GM23248 (cell line): ENCODE data around the gene DNAH8. TPM values are rescaled to one million over a fixed set of nuclear protein-coding genes. Genes with fewer than 3 reads are reported as not detected.

Source experiments
- DNase-seq: peaks from one replicate; pipeline ENCODE4 v3.0.0-alpha.2; 2015
- H2AFZ ChIP-seq: fragments of 200-600 bp; sonication (generic); 2 replicates; pipeline ENCODE4 v1.6.1; 2016; ENCODE audit warnings: antibody characterized with exemption
- H3F3A ChIP-seq: fragments of 200-600 bp; sonication (generic); 2 replicates; pipeline ENCODE4 v1.6.1; 2016; ENCODE audit warnings: mild to moderate bottlenecking, antibody characterized with exemption, mixed run types; ENCODE audit not compliant: insufficient read depth
- H3K27ac ChIP-seq: fragments of 200-600 bp; sonication (generic); 2 replicates; pipeline ENCODE4 v1.5.1; 2016; ENCODE audit warnings: mild to moderate bottlenecking
- H3K27me3 ChIP-seq: fragments of 200-600 bp; sonication (generic); replicated peaks from 2 replicates; pipeline ENCODE4 v1.6.1; 2016; ENCODE audit warnings: mild to moderate bottlenecking; ENCODE audit not compliant: insufficient read depth
- H3K36me3 ChIP-seq: fragments of 200-600 bp; sonication (generic); 2 replicates; pipeline ENCODE4 v1.6.1; 2016; ENCODE audit warnings: low read depth, mild to moderate bottlenecking
- H3K4me1 ChIP-seq: fragments of 200-600 bp; sonication (generic); 2 replicates; pipeline ENCODE4 v1.6.1; 2016; ENCODE audit warnings: mild to moderate bottlenecking; ENCODE audit not compliant: insufficient read depth
- H3K4me2 ChIP-seq: fragments of 200-600 bp; sonication (generic); one replicate; pipeline ENCODE4 v1.6.1; 2016; ENCODE audit warnings: mild to moderate bottlenecking; ENCODE audit not compliant: unreplicated experiment
- H3K4me3 ChIP-seq: fragments of 200-600 bp; sonication (generic); 2 replicates; pipeline ENCODE4 v1.5.1; 2016; ENCODE audit warnings: mild to moderate bottlenecking
- H3K79me2 ChIP-seq: fragments of 200-600 bp; sonication (generic); 2 replicates; pipeline ENCODE4 v1.6.1; 2016; ENCODE audit warnings: mild to moderate bottlenecking; ENCODE audit not compliant: insufficient read depth
- H3K9ac ChIP-seq: fragments of 200-600 bp; sonication (generic); 2 replicates; pipeline ENCODE4 v1.6.1; 2016; ENCODE audit warnings: mild to moderate bottlenecking
- H3K9me2 ChIP-seq: fragments of 200-600 bp; sonication (generic); 2 replicates; pipeline ENCODE4 v1.6.1; 2016; ENCODE audit warnings: mixed run types, mild to moderate bottlenecking, moderate library complexity; ENCODE audit not compliant: insufficient read depth
- H3K9me3 ChIP-seq: fragments of 200-600 bp; sonication (generic); one replicate; pipeline ENCODE4 v1.6.1; 2017; ENCODE audit warnings: low read depth
- H4K20me1 ChIP-seq: fragments of 200-600 bp; sonication (generic); 2 replicates; pipeline ENCODE4 v1.6.0; 2016; ENCODE audit not compliant: insufficient read depth
- EZH2 ChIP-seq: fragments of 200-600 bp; sonication (generic); IDR thresholded peaks from 2 replicates; pipeline ENCODE4 v1.6.1; 2018; ENCODE audit warnings: antibody characterized with exemption, mild to moderate bottlenecking; ENCODE audit not compliant: insufficient read depth, poor library complexity, severe bottlenecking
- EZH2phosphoT487 ChIP-seq: fragments of 200-600 bp; sonication (generic); IDR thresholded peaks from 2 replicates; pipeline ENCODE4 v1.6.1; 2018; ENCODE audit warnings: antibody characterized with exemption, moderate library complexity, mild to moderate bottlenecking, low read depth; ENCODE audit not compliant: insufficient read depth
- WGBS, 2 experiments: methylation state at CpG; one replicate each; pipeline ENCODE4 v1.1.6; 2015 to 2017; ENCODE audit warnings: low lambda C conversion rate in 2 of 2, low coverage in 1 of 2; ENCODE audit errors: missing lambda C conversion rate in 2 of 2; 5-methylcytosine and 5-hydroxymethylcytosine counted together
- in situ Hi-C: fragments of 300-500 bp; cut with MboI; formaldehyde crosslinking; loops from 2 replicates; pipeline ENCODE4 v1.15.0; 2020
- polyA plus RNA-seq: library from polyadenylated mRNA; unstranded; fragments of >200 nt; fragmentation: Nextera tagmentation; extraction: Ambion mirVana; gene quantifications from 2 replicates; pipeline ENCODE4 v1.2.1, GENCODE V29; 2016
- total RNA-seq: library from RNA; depleted of rRNA; stranded (reverse); fragments of >200 nt; shearing (Covaris generic); gene quantifications from 2 replicates; pipeline ENCODE4 v1.2.3, GENCODE V29; 2014

DNAH8 gene
- total and polyA plus RNA-seq, 2 experiments from 2014 or later = not detected

- 0 out of 2 replicates have a peak, but pooled peaks cover 6% of the 10 kb centered on the region for H3K27me3 ChIP-seq
- H3K4me3 ChIP-seq = no peak overlapping the region
- H3F3A ChIP-seq = no peaks in the 10 kb centered on the region
- H3K36me3 ChIP-seq = no peaks in the 10 kb centered on the region
- no peak overlapping the region for H3K4me2 ChIP-seq
- H3K9me2 ChIP-seq = no peaks in the 10 kb centered on the region
- no peaks in the 10 kb centered on the region for H3K4me1 ChIP-seq
- no peak for TF ChIP-seq EZH2phosphoT487
- no peak for TF ChIP-seq EZH2
- H4K20me1 ChIP-seq = no peaks in the 10 kb centered on the region
- no peak overlapping the region for H3K9ac ChIP-seq
- in situ Hi-C loops = no loop called here
- DNase-seq = no peak
- 76 to 80% methylated on average over 3 of the region's 3 CpGs for WGBS, 2 experiments
- H3K9me3 ChIP-seq = no peaks in the 10 kb centered on the region
- H3K27ac ChIP-seq = no peak overlapping the region
- no peak overlapping the region for H2AFZ ChIP-seq
- H3K79me2 ChIP-seq = no peaks in the 10 kb centered on the region
Observed at GRCh38 chr6:39061588-39061987, 346.5 kb downstream of the DNAH8 start.

- Histone ChIP-seq H3K9me3 (no peaks in the 10 kb centered on the region), H3K4me2 (no peak overlapping the region), H4K20me1 (no peaks in the 10 kb centered on the region), H3K9me2 (no peaks in the 10 kb centered on the region), H3K27me3 (0 out of 2 replicates have a peak, but pooled peaks cover 6% of the 10 kb centered on the region), H2AFZ (no peak overlapping the region), H3K36me3 (no peaks in the 10 kb centered on the region), H3K9ac (no peak overlapping the region), H3K27ac (no peak overlapping the region), H3K79me2 (no peaks in the 10 kb centered on the region), H3K4me1 (no peaks in the 10 kb centered on the region), H3F3A (no peaks in the 10 kb centered on the region), H3K4me3 (no peak overlapping the region)
- DNase-seq = no peak
- TF ChIP-seq EZH2 (no peak), EZH2phosphoT487 (no peak)
- 15% methylated on average over 10 of the region's 10 CpGs for WGBS, 2 experiments
- in situ Hi-C loops = no loop called here
Observed at GRCh38 chr6:39062014-39062740, 347.1 kb downstream of the DNAH8 start.

GRCh38 chr6:39063526-39063925, 348.4 kb downstream of the DNAH8 start:
- Histone ChIP-seq H3K27ac (no peak overlapping the region), H3K9me2 (no peaks in the 10 kb centered on the region), H3K27me3 (0 out of 2 replicates have a peak, but pooled peaks cover 8% of the 10 kb centered on the region), H3F3A (no peaks in the 10 kb centered on the region), H3K36me3 (no peaks in the 10 kb centered on the region), H3K9me3 (no peaks in the 10 kb centered on the region), H3K9ac (no peak overlapping the region), H3K79me2 (no peaks in the 10 kb centered on the region), H3K4me1 (no peaks in the 10 kb centered on the region), H2AFZ (no peak overlapping the region), H3K4me3 (no peak overlapping the region), H4K20me1 (no peaks in the 10 kb centered on the region), H3K4me2 (no peak overlapping the region)
- no peak for DNase-seq
- in situ Hi-C loops = no loop called here
- 0 to 6% methylated on average over 1 of the region's 1 CpG for WGBS, 2 experiments
- TF ChIP-seq EZH2phosphoT487 (no peak), EZH2 (no peak)

GRCh38 chr6:39065561-39065960, 350.4 kb downstream of the DNAH8 start:
- H3K27me3 ChIP-seq = peaks cover 15% of the 10 kb centered on the region; the same call in 1 of the 2 replicates
- no peaks in the 10 kb centered on the region for H3K9me3 ChIP-seq
- no peak overlapping the region for H3K27ac ChIP-seq
- no peaks in the 10 kb centered on the region for H3K9me2 ChIP-seq
- H3K4me2 ChIP-seq = no peak overlapping the region
- in situ Hi-C loops = no loop called here
- H3K4me3 ChIP-seq = no peak overlapping the region
- TF ChIP-seq EZH2phosphoT487 (no peak), EZH2 (no peak)
- 50 to 54% methylated on average over 8 of the region's 8 CpGs for WGBS, 2 experiments
- no peaks in the 10 kb centered on the region for H3K36me3 ChIP-seq
- H3K4me1 ChIP-seq = no peaks in the 10 kb centered on the region
- no peak for DNase-seq
- H3K9ac ChIP-seq = no peak overlapping the region
- H3F3A ChIP-seq = no peaks in the 10 kb centered on the region
- H3K79me2 ChIP-seq = no peaks in the 10 kb centered on the region
- H2AFZ ChIP-seq = no peak overlapping the region
- no peaks in the 10 kb centered on the region for H4K20me1 ChIP-seq

GRCh38 chr6:39068391-39068790, 353.3 kb downstream of the DNAH8 start:
- Histone ChIP-seq H3K36me3 (no peaks in the 10 kb centered on the region), H4K20me1 (no peaks in the 10 kb centered on the region), H3K4me3 (no peak overlapping the region), H3K9me2 (no peaks in the 10 kb centered on the region), H3K9me3 (no peaks in the 10 kb centered on the region), H3F3A (no peaks in the 10 kb centered on the region), H3K27ac (no peak overlapping the region), H3K4me1 (no peaks in the 10 kb centered on the region), H3K9ac (no peak overlapping the region), H3K27me3 (peaks cover 21% of the 10 kb centered on the region; the same call in 1 of the 2 replicates), H2AFZ (no peak overlapping the region), H3K79me2 (no peaks in the 10 kb centered on the region), H3K4me2 (no peak overlapping the region)
- DNase-seq = no peak
- TF ChIP-seq EZH2 = no peak
- TF ChIP-seq EZH2phosphoT487 = no peak
- in situ Hi-C loops = no loop called here
- WGBS, 2 experiments = 42 to 49% methylated on average over 7 of the region's 7 CpGs
